Erythroblast (primary cell): ENCODE measurements around the gene TNFRSF19.

Experiments used
- GATA1 ChIP-seq: IDR thresholded peaks from 2 replicates; pipeline ENCODE4 v1.6.1; 2011; ENCODE audit warnings: low read depth, mild to moderate bottlenecking, control low read depth, low read length, moderate library complexity
- POLR2A ChIP-seq: IDR thresholded peaks from 2 replicates; pipeline ENCODE4 v1.6.1; 2011; ENCODE audit warnings: mild to moderate bottlenecking, low read length

DNA sequence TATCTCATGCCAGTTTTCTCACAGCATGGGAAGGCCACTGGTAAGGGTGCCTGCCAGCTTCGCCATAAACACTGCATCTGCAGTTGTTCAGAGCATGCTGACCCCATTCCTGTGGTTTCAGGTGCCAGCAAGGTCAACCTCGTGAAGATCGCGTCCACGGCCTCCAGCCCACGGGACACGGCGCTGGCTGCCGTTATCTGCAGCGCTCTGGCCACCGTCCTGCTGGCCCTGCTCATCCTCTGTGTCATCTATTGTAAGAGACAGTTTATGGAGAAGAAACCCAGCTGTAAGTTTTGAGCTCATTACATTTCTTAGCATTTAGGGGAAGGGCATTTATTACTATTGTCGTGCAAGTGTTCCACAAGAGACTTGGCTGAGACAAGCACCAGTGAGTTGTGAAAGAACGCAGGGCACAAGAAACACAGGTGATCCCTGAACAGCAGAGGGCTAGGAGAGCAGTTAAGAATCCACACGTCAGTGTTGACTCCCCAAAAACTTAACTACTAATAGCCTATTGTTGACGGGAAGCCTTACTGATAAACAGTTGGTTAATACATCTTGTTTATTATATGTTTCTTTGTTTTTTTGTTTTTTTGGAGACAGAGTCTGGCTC is 88.8 kb downstream of the TNFRSF19 start:
- TF ChIP-seq POLR2A (no peak), GATA1 (no peak)
